Prostate gland (tissue), 2 donors: Measurements from ENCODE around the gene TYMS.

Experiments
- POLR2A ChIP-seq: fragments of 450-650 bp; IDR thresholded peaks from one replicate; pipeline ENCODE4 v1.6.1; 2016; ENCODE audit warnings: antibody characterized with exemption, mild to moderate bottlenecking
- POLR2AphosphoS5 ChIP-seq: sonication (generic); formaldehyde crosslinking; IDR thresholded peaks from one replicate; pipeline ENCODE4 v1.6.1; 2017; ENCODE audit warnings: antibody characterized with exemption
- TF ChIP-seq, protein P1 (sequence below), 4 experiments: fragments of 200-600 bp in 2 of 4; fragments of 450-650 bp in 2 of 4; sonication (generic) in 2 of 4; IDR thresholded peaks; 1 replicate in 3 of 4; 2 replicates in 1 of 4; pipeline ENCODE4 v1.5.1; 2016 to 2019; ENCODE audit warnings: antibody characterized with exemption in 4 of 4, mild to moderate bottlenecking in 2 of 4, moderate library complexity in 2 of 4

GRCh38 chr18:676069-676468, 18.6 kb downstream of the TYMS start:
- TF ChIP-seq POLR2A (no peak), POLR2AphosphoS5 (no peak)
- TF ChIP-seq, protein P1, sequence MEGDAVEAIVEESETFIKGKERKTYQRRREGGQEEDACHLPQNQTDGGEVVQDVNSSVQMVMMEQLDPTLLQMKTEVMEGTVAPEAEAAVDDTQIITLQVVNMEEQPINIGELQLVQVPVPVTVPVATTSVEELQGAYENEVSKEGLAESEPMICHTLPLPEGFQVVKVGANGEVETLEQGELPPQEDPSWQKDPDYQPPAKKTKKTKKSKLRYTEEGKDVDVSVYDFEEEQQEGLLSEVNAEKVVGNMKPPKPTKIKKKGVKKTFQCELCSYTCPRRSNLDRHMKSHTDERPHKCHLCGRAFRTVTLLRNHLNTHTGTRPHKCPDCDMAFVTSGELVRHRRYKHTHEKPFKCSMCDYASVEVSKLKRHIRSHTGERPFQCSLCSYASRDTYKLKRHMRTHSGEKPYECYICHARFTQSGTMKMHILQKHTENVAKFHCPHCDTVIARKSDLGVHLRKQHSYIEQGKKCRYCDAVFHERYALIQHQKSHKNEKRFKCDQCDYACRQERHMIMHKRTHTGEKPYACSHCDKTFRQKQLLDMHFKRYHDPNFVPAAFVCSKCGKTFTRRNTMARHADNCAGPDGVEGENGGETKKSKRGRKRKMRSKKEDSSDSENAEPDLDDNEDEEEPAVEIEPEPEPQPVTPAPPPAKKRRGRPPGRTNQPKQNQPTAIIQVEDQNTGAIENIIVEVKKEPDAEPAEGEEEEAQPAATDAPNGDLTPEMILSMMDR (IDR thresholded peaks at IDR 0.05) = no peak
